ENCODE data around the gene TOX2. TPM values are rescaled to one million over a fixed set of nuclear protein-coding genes. Genes with fewer than 3 reads are reported as not detected.

Gene TOX2
- total and polyA plus RNA-seq, 2 of the 4 experiments (the other 2 are of a cell fraction): 1.3 to 17.5 TPM

- TF ChIP-seq RAD21 (IDR thresholded peaks at IDR 0.05; ENCODE audit: low read length) (peak; percentile 43; the same call in 1 of the 2 replicates), SMC3 (IDR thresholded peaks at IDR 0.05; ENCODE audit: low read depth, low read length) (peak; percentile 17; the same call in 1 of the 2 replicates), MAFK (IDR thresholded peaks at IDR 0.05; ENCODE audit: low read depth, low read length) (no peak; the same call in 1 of the 2 replicates), POLR2A (IDR thresholded peaks at IDR 0.05; ENCODE audit: low read depth, low read length) (no peak)
Measured at GRCh38 chr20:43938932-43939761, 24.5 kb downstream of the TOX2 start (continued).

- no TSS peak for BruUV-seq (replicated peaks)
- Histone ChIP-seq H3K4me3 (ENCODE audit: insufficient read depth, low read depth, low read length) (no peak overlapping the region), H4K8ac (ENCODE audit: low read depth in 2 of 2, low read length in 2 of 2) (peak overlapping the region; percentile 3 to 59), H4K20me1 (ENCODE audit: insufficient read depth, low read length) (peaks cover 35% of the 10 kb centered on the region; the same call in 1 of the 2 replicates), H3K9me1 (ENCODE audit: insufficient read depth, low read length) (peaks cover 57% of the 10 kb centered on the region), H4K91ac (ENCODE audit: insufficient read depth, low read depth, low read length) (peak overlapping the region; percentile 85), H2AK5ac (ENCODE audit: low read depth, low read length) (peak overlapping the region; percentile 96), H3K56ac (ENCODE audit: extremely low read depth, insufficient read depth, low read length) (peak overlapping the region; percentile 79), H3K18ac (ENCODE audit: low read depth, low read length) (peak overlapping the region; percentile 7), H3K79me1 (ENCODE audit: low read depth in 1 of 2, low read length in 2 of 2) (peaks cover 33 to 93% of the 10 kb centered on the region in 2 experiments), H2BK5ac (ENCODE audit: low read depth, low read length, poor library complexity, severe bottlenecking) (peak overlapping the region; percentile 76), H3K27me3 (ENCODE audit: control insufficient read depth, insufficient read depth, low read length) (no peaks in the 10 kb centered on the region), H2AK9ac (replicated peaks; ENCODE audit: low read depth, low read length, poor library complexity) (peak overlapping the region; percentile 59), H3K27ac (ENCODE audit: insufficient read depth, low read length) (peak overlapping the region; percentile 75), H3K4me2 (ENCODE audit: low read depth, low read length) (peak overlapping the region; percentile 27), H3K14ac (replicated peaks; ENCODE audit: low read depth, low read length) (peak overlapping the region; percentile 84), H3K4ac (ENCODE audit: low read depth, low read length) (peak overlapping the region; percentile 93), H3K9ac (ENCODE audit: low read depth, low read length) (peak overlapping the region; percentile 6; the same call in 1 of the 2 replicates), H2BK15ac (ENCODE audit: low read depth, low read length) (peak overlapping the region; percentile 50), H4K5ac (ENCODE audit: low read depth, low read length) (peak overlapping the region; percentile 17), H3K23ac (ENCODE audit: low read depth, low read length) (peak overlapping the region; percentile 93), H3K4me1 (ENCODE audit: control insufficient read depth, insufficient read depth, low read length) (peaks cover 52% of the 10 kb centered on the region), H3K9me3 (ENCODE audit: control insufficient read depth, insufficient read depth, low read length) (no peaks in the 10 kb centered on the region), H2BK120ac (ENCODE audit: low read depth, low read length) (peak overlapping the region; percentile 92), H3K36me3 (ENCODE audit: control insufficient read depth, insufficient read depth, low read length) (no peaks in the 10 kb centered on the region), H2BK20ac (ENCODE audit: low read depth, low read length) (peak overlapping the region; percentile 80), H2AFZ (replicated peaks; ENCODE audit: low read length, poor library complexity) (no peak overlapping the region)
- ATAC-seq (ENCODE audit: low read depth): peak; percentile 32
- POLR2A ChIA-PET (ENCODE audit: unreplicated experiment): no interaction called here
- 14% methylated on average over 1 of the region's 1 CpG; no CpG with 5 or more reads in 1 of the 2 experiments for WGBS, 2 experiments (ENCODE audit: extremely low coverage in 2 of 2, insufficient read length in 1 of 2)
- intact Hi-C loops (cut with micrococcal nuclease): loop anchor here (2.0 to 10.0 kb wide), 3 partner anchors 23 to 135 kb away; no protein-coding TSS in a partner anchor
- CTCF ChIA-PET: interaction anchor here (0.6 to 1.0 kb wide), 3 partner anchors 29 to 184 kb away, joined by 3 to 6 read pairs (median 5); no protein-coding TSS in a partner anchor
- in situ Hi-C loops (cut with MboI; ENCODE audit: low sequenced_read_pairs): loop anchor here (25.0 kb wide), 1 partner anchor 1848 kb away; the partner anchor contains the start of genes DNTTIP1 and WFDC3
- dilution Hi-C loops (cut with HindIII; ENCODE audit: low sequenced_read_pairs, unreplicated experiment): no loop called here
- DNase-seq: no peak
- no peak for TF ChIP-seq SMC3 (IDR thresholded peaks at IDR 0.05; ENCODE audit: low read depth, low read length)
- no peak for TF ChIP-seq MAFK (IDR thresholded peaks at IDR 0.05; ENCODE audit: low read depth, low read length)
- no peak for TF ChIP-seq NFE2L2 (IDR thresholded peaks at IDR 0.05; ENCODE audit: low read depth, low read length)
- TF ChIP-seq BHLHE40 (IDR thresholded peaks at IDR 0.05; ENCODE audit: low read depth, low read length): no peak
- TF ChIP-seq CHD1 (IDR thresholded peaks at IDR 0.05; ENCODE audit: low read depth, low read length): no peak
- no peak for TF ChIP-seq RFX5 (IDR thresholded peaks at IDR 0.05; ENCODE audit: low read depth, low read length)
- no peak for TF ChIP-seq USF2 (IDR thresholded peaks at IDR 0.05; ENCODE audit: low read depth, low read length)
- TF ChIP-seq MXI1 (IDR thresholded peaks at IDR 0.05; ENCODE audit: borderline replicate concordance, low read depth, low read length): no peak
- no peak for TF ChIP-seq CTCF (conservative IDR thresholded peaks at IDR 0.05; ENCODE audit: low read depth, low read length)
- no peak for TF ChIP-seq POLR2A (IDR thresholded peaks at IDR 0.05; ENCODE audit: low read depth, low read length)
Measured at GRCh38 chr20:43939762-43940121, 25.1 kb downstream of the TOX2 start.

All from IMR-90 (cell line).